ENCODE data around the gene GTPBP1.

Gene GTPBP1

DNA sequence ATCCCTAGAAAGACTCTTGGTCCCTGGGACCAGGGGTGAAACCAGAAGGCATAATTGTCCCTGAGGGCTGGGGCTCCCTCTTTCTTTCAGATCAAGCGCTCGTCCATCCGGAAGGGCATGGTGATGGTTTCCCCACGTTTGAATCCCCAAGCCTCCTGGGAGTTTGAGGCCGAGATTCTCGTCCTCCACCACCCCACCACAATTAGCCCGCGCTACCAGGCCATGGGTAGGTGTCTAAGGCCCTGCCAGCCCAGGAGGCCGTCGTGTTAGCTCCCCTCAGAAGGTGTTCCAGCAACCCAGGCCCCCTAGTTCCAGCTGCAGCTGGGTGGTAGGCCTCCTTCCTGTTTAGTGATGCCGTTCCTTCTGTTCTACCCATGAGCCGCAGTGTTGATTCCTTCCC is 21.4 kb downstream of the GTPBP1 start:
- Histone ChIP-seq H3K36me3 (ENCODE audit: control insufficient read depth, low read length) (peaks cover 93% of the 10 kb centered on the region), H3K79me2 (ENCODE audit: control insufficient read depth, low read length) (no peaks in the 10 kb centered on the region), H3F3A (ENCODE audit: control insufficient read depth, insufficient read depth) (peaks cover 3% of the 10 kb centered on the region; the same call in 1 of the 2 replicates), H3K4me1 (ENCODE audit: control insufficient read depth, low read length) (no peaks in the 10 kb centered on the region), H3K4me2 (ENCODE audit: low read length) (no peak overlapping the region), H3K9me2 (replicated peaks; ENCODE audit: control insufficient read depth, low read length) (no peaks in the 10 kb centered on the region), H3K9me3 (ENCODE audit: control insufficient read depth, insufficient read depth, low read length) (no peaks in the 10 kb centered on the region), H3K4me3 (ENCODE audit: low read length) (no peak overlapping the region), H3K27ac (ENCODE audit: low read depth, low read length) (no peak overlapping the region), H4K20me1 (ENCODE audit: control insufficient read depth, insufficient read depth, low read depth, low read length) (no peaks in the 10 kb centered on the region), H3K27me3 (ENCODE audit: control insufficient read depth, low read length) (no peaks in the 10 kb centered on the region)
- no peak for TF ChIP-seq EZH2phosphoT487 (IDR thresholded peaks at IDR 0.05; ENCODE audit: borderline replicate concordance, low read length)
- TF ChIP-seq, protein P1, sequence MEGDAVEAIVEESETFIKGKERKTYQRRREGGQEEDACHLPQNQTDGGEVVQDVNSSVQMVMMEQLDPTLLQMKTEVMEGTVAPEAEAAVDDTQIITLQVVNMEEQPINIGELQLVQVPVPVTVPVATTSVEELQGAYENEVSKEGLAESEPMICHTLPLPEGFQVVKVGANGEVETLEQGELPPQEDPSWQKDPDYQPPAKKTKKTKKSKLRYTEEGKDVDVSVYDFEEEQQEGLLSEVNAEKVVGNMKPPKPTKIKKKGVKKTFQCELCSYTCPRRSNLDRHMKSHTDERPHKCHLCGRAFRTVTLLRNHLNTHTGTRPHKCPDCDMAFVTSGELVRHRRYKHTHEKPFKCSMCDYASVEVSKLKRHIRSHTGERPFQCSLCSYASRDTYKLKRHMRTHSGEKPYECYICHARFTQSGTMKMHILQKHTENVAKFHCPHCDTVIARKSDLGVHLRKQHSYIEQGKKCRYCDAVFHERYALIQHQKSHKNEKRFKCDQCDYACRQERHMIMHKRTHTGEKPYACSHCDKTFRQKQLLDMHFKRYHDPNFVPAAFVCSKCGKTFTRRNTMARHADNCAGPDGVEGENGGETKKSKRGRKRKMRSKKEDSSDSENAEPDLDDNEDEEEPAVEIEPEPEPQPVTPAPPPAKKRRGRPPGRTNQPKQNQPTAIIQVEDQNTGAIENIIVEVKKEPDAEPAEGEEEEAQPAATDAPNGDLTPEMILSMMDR (IDR thresholded peaks at IDR 0.05; ENCODE audit: low read depth, low read length, poor library complexity, severe bottlenecking): no peak

DNA sequence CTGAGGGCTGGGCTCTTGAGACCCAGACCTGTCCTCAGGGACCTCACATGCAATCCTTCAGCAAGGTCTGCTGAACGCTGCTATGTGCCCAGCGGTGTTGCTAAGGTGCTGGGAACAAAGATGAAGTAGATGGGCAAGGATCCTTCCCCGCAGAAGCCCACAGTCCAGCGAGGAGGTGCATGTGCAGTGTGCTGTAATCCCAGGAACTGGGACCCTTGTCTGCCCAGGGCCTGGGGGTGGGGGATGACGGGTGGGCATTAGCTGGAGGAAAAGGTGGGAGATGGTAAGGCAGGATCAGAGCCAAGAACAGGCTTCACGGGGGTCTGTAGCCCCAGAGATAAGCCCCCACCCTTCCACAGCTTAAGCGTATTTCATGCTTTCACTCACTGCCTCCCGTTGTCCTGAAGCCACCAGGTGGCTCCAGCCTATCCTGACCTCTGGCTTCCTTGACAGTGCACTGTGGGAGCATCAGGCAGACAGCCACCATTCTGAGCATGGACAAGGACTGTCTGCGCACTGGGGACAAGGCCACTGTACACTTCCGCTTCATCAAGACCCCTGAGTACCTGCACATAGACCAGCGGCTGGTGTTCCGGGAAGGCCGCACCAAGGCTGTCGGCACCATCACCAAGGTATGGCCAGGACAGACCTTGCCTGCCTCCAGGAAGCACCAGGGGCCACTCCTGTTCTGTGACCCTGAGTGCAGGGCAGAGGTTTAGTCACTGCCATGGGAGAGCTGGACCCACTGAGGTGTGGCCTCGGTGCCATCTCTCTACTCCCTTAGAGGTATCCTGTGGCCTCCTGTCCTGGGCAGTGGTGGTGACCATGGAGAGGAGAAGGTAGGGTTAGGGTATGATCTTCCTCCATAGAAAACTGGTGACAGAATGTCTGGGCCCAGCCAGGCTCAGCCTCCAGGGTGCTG is 22.0 kb downstream of the GTPBP1 start:
- Histone ChIP-seq H3K4me2 (ENCODE audit: low read length) (no peak overlapping the region), H3K4me1 (ENCODE audit: control insufficient read depth, low read length) (no peaks in the 10 kb centered on the region), H3K36me3 (ENCODE audit: control insufficient read depth, low read length) (peaks cover 90% of the 10 kb centered on the region), H3K9me3 (ENCODE audit: control insufficient read depth, insufficient read depth, low read length) (no peaks in the 10 kb centered on the region), H3K27ac (ENCODE audit: low read depth, low read length) (no peak overlapping the region), H3K79me2 (ENCODE audit: control insufficient read depth, low read length) (no peaks in the 10 kb centered on the region), H4K20me1 (ENCODE audit: control insufficient read depth, insufficient read depth, low read depth, low read length) (no peaks in the 10 kb centered on the region), H3F3A (ENCODE audit: control insufficient read depth, insufficient read depth) (peaks cover 3% of the 10 kb centered on the region; the same call in 1 of the 2 replicates), H3K27me3 (ENCODE audit: control insufficient read depth, low read length) (no peaks in the 10 kb centered on the region), H3K9me2 (replicated peaks; ENCODE audit: control insufficient read depth, low read length) (no peaks in the 10 kb centered on the region), H3K4me3 (ENCODE audit: low read length) (no peak overlapping the region)
- TF ChIP-seq EZH2phosphoT487 (IDR thresholded peaks at IDR 0.05; ENCODE audit: borderline replicate concordance, low read length): no peak
- TF ChIP-seq, protein P1 (IDR thresholded peaks at IDR 0.05; ENCODE audit: low read depth, low read length, poor library complexity, severe bottlenecking): no peak

GRCh38 chr22:38728871-38729796 is 23.4 kb downstream of the GTPBP1 start:
- H3K36me3 ChIP-seq (ENCODE audit: control insufficient read depth, low read length): peaks cover 93% of the 10 kb centered on the region
- H3K9me3 ChIP-seq (ENCODE audit: control insufficient read depth, insufficient read depth, low read length): no peaks in the 10 kb centered on the region
- no peak overlapping the region for H3K4me2 ChIP-seq (ENCODE audit: low read length)
- H3K9me2 ChIP-seq (replicated peaks; ENCODE audit: control insufficient read depth, low read length): no peaks in the 10 kb centered on the region
- no peak overlapping the region for H3K4me3 ChIP-seq (ENCODE audit: low read length)
- no peaks in the 10 kb centered on the region for H3K79me2 ChIP-seq (ENCODE audit: control insufficient read depth, low read length)
- no peaks in the 10 kb centered on the region for H3K27me3 ChIP-seq (ENCODE audit: control insufficient read depth, low read length)
- TF ChIP-seq, protein P1 (IDR thresholded peaks at IDR 0.05; ENCODE audit: low read depth, low read length, poor library complexity, severe bottlenecking): no peak
- TF ChIP-seq EZH2phosphoT487 (IDR thresholded peaks at IDR 0.05; ENCODE audit: borderline replicate concordance, low read length): no peak
- H4K20me1 ChIP-seq (ENCODE audit: control insufficient read depth, insufficient read depth, low read depth, low read length): no peaks in the 10 kb centered on the region
- H3F3A ChIP-seq (ENCODE audit: control insufficient read depth, insufficient read depth): peaks cover 3% of the 10 kb centered on the region
- H3K27ac ChIP-seq (ENCODE audit: low read depth, low read length): no peak overlapping the region
- H3K4me1 ChIP-seq (ENCODE audit: control insufficient read depth, low read length): no peaks in the 10 kb centered on the region
